Measurements from ENCODE around the gene BCAS3.
A peak's percentile ranks its signal among the peaks of the same experiment; 100 is the strongest.

The BCAS3 gene

DNA sequence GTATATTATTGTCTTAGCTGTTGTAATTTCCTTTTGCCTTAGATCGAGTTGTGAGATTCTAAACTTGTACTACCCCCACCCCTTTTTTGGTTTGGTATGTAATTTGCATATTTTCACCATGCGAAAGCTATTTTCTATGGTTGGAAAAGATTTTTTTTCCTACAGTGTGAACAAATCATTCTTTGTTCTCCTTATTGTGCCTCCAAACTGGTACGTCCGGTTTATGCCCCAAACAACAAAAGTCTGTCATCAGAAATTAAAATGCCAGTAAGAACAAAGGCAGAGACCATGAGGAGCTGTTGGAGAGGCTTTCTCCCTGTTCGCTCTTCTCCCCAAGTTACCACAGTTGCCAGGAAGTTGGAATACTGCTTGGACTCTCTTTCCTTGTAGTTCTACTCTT lies 66.1 kb downstream of the BCAS3 start:
- H4K91ac ChIP-seq (ENCODE audit: low read length) = no peak overlapping the region
- no peak overlapping the region for H3K27ac ChIP-seq (ENCODE audit: low read length, poor library complexity, severe bottlenecking)
- peaks cover 2% of the 10 kb centered on the region for H3K79me1 ChIP-seq (replicated peaks; ENCODE audit: low read length, poor library complexity, severe bottlenecking)
- no peak for DNase-seq
- no peaks in the 10 kb centered on the region for H3K9me3 ChIP-seq (ENCODE audit: control insufficient read depth, low read length)
- no peak overlapping the region for H4K8ac ChIP-seq (ENCODE audit: low read length)
- H3K18ac ChIP-seq (ENCODE audit: low read depth in 1 of 2, low read length in 2 of 2) = no peak overlapping the region
- no peaks in the 10 kb centered on the region for H3K27me3 ChIP-seq (ENCODE audit: control insufficient read depth in 1 of 2, insufficient read depth in 1 of 2, low read length in 2 of 2)
- peak overlapping the region; percentile 51 for H3K9ac ChIP-seq (ENCODE audit: low read length)
- no peak overlapping the region for H2BK12ac ChIP-seq (ENCODE audit: low read length in 2 of 2)
- H3K36me3 ChIP-seq (ENCODE audit: control insufficient read depth in 1 of 2, insufficient read depth in 2 of 2, low read depth in 1 of 2, low read length in 2 of 2) = no peaks in the 10 kb centered on the region
- H3K4ac ChIP-seq (ENCODE audit: low read depth in 1 of 2, low read length in 2 of 2) = no peak overlapping the region
- H3K4me3 ChIP-seq (ENCODE audit: insufficient read depth in 1 of 2, low read depth in 1 of 2, low read length in 2 of 2) = no peak overlapping the region
- H2AFZ ChIP-seq (ENCODE audit: low read depth, low read length) = no peak overlapping the region
- no peak overlapping the region for H2BK120ac ChIP-seq (ENCODE audit: low read depth, low read length)
- no peaks in the 10 kb centered on the region for H3K4me1 ChIP-seq (ENCODE audit: control insufficient read depth, insufficient read depth, low read depth, low read length)
- no peak overlapping the region for H2BK5ac ChIP-seq (ENCODE audit: low read depth, low read length, poor library complexity, severe bottlenecking)
- 66% methylated on average over 3 of the region's 5 CpGs for WGBS
- H3K4me2 ChIP-seq (ENCODE audit: low read length, poor library complexity, severe bottlenecking) = no peak overlapping the region
- H2BK15ac ChIP-seq (ENCODE audit: low read depth, poor library complexity, severe bottlenecking) = no peak overlapping the region
- H3K23ac ChIP-seq (ENCODE audit: low read length in 2 of 2) = no peak overlapping the region
- no peak overlapping the region for H2AK5ac ChIP-seq (ENCODE audit: low read length, severe bottlenecking)
- H3K14ac ChIP-seq (ENCODE audit: low read length in 2 of 2) = no peak overlapping the region

DNA sequence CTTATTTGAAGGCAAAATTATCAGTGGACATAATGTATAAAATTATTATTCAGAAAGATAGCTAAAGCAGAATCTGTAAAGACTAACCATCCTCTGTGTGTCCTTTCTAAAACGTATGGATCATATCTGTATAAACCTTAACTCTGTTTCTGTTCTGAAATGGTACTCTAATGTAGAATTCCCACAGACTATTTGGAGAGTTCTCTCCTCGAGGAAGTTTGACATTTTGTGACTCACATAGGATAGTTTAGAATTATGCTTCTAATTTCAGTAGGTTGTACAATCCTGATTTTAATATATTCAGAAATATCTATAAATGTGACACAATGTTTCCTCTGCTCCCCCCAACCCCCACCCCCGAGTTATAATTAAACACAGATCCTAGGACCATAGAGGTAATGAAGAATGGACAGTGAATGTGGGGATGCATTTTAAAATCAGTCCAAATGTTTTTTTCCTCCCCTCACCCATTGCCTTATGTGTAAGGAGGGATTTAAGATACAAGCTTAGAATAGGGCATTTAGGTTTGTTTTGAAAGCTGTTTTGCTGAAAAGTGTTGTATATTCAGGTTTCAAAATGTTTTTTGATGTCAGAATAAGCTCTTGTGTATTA lies 66.8 kb downstream of the BCAS3 start:
- Histone ChIP-seq H2BK12ac (ENCODE audit: low read length in 2 of 2) (no peak overlapping the region), H3K4me3 (ENCODE audit: insufficient read depth in 1 of 2, low read depth in 1 of 2, low read length in 2 of 2) (no peak overlapping the region), H3K4me1 (ENCODE audit: control insufficient read depth, insufficient read depth, low read depth, low read length) (no peaks in the 10 kb centered on the region), H4K91ac (ENCODE audit: low read length) (no peak overlapping the region), H3K18ac (ENCODE audit: low read depth in 1 of 2, low read length in 2 of 2) (no peak overlapping the region), H3K23ac (ENCODE audit: low read length in 2 of 2) (no peak overlapping the region), H2BK5ac (ENCODE audit: low read depth, low read length, poor library complexity, severe bottlenecking) (no peak overlapping the region), H3K9ac (ENCODE audit: low read length) (peak overlapping the region; percentile 51), H3K27me3 (ENCODE audit: control insufficient read depth in 1 of 2, insufficient read depth in 1 of 2, low read length in 2 of 2) (no peaks in the 10 kb centered on the region), H3K79me1 (replicated peaks; ENCODE audit: low read length, poor library complexity, severe bottlenecking) (peaks cover 2% of the 10 kb centered on the region), H3K4ac (ENCODE audit: low read depth in 1 of 2, low read length in 2 of 2) (no peak overlapping the region), H4K8ac (ENCODE audit: low read length) (no peak overlapping the region), H2AK5ac (ENCODE audit: low read length, severe bottlenecking) (no peak overlapping the region), H3K9me3 (ENCODE audit: control insufficient read depth, low read length) (no peaks in the 10 kb centered on the region), H2BK15ac (ENCODE audit: low read depth, poor library complexity, severe bottlenecking) (no peak overlapping the region), H3K14ac (ENCODE audit: low read length in 2 of 2) (no peak overlapping the region), H2BK120ac (ENCODE audit: low read depth, low read length) (no peak overlapping the region), H2AFZ (ENCODE audit: low read depth, low read length) (no peak overlapping the region), H3K27ac (ENCODE audit: low read length, poor library complexity, severe bottlenecking) (no peak overlapping the region), H3K36me3 (ENCODE audit: control insufficient read depth in 1 of 2, insufficient read depth in 2 of 2, low read depth in 1 of 2, low read length in 2 of 2) (no peaks in the 10 kb centered on the region), H3K4me2 (ENCODE audit: low read length, poor library complexity, severe bottlenecking) (no peak overlapping the region)
- WGBS = no CpG with 5 or more reads among the region's 3 CpGs
- DNase-seq = no peak

DNA sequence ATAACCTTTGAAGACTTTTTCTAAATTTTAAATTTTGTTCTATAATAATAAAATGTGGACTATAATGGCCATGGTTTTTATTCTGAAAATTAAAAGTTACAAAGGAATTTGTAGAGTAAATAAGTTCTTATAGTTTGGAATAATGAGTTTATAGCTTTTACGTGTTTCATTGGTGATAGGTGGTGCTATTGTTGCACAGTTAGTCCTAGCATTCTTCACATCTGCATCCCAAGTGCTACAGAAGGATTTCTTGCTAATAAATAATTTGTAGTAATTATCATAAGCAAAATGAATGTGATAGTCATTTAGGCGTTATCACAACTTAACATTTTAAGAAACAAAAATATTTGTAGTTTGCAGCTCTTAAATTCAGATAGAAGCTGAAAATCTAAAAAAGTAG lies 67.9 kb downstream of the BCAS3 start:
- no peak overlapping the region for H4K8ac ChIP-seq (ENCODE audit: low read length)
- H3K14ac ChIP-seq (ENCODE audit: low read length in 2 of 2) = no peak overlapping the region
- H2BK12ac ChIP-seq (ENCODE audit: low read length in 2 of 2) = no peak overlapping the region
- H2AK5ac ChIP-seq (ENCODE audit: low read length, severe bottlenecking) = no peak overlapping the region
- H3K9ac ChIP-seq (ENCODE audit: low read length) = no peak overlapping the region
- H2BK15ac ChIP-seq (ENCODE audit: low read depth, poor library complexity, severe bottlenecking) = no peak overlapping the region
- no peak overlapping the region for H3K4ac ChIP-seq (ENCODE audit: low read depth in 1 of 2, low read length in 2 of 2)
- H3K27me3 ChIP-seq (ENCODE audit: control insufficient read depth in 1 of 2, insufficient read depth in 1 of 2, low read length in 2 of 2) = no peaks in the 10 kb centered on the region
- H3K27ac ChIP-seq (ENCODE audit: low read length, poor library complexity, severe bottlenecking) = no peak overlapping the region
- H3K79me1 ChIP-seq (replicated peaks; ENCODE audit: low read length, poor library complexity, severe bottlenecking) = peaks cover 2% of the 10 kb centered on the region
- peaks cover 4% of the 10 kb centered on the region for H3K9me3 ChIP-seq (ENCODE audit: control insufficient read depth, low read length)
- H3K23ac ChIP-seq (ENCODE audit: low read length in 2 of 2) = no peak overlapping the region
- H3K36me3 ChIP-seq (ENCODE audit: control insufficient read depth in 1 of 2, insufficient read depth in 2 of 2, low read depth in 1 of 2, low read length in 2 of 2) = no peaks in the 10 kb centered on the region
- no peaks in the 10 kb centered on the region for H3K4me1 ChIP-seq (ENCODE audit: control insufficient read depth, insufficient read depth, low read depth, low read length)
- no peak for DNase-seq
- no peak overlapping the region for H2BK120ac ChIP-seq (ENCODE audit: low read depth, low read length)
- H2BK5ac ChIP-seq (ENCODE audit: low read depth, low read length, poor library complexity, severe bottlenecking) = no peak overlapping the region
- 78% methylated on average over 1 of the region's 2 CpGs for WGBS
- no peak overlapping the region for H3K4me2 ChIP-seq (ENCODE audit: low read length, poor library complexity, severe bottlenecking)
- no peak overlapping the region for H3K18ac ChIP-seq (ENCODE audit: low read depth in 1 of 2, low read length in 2 of 2)
- no peak overlapping the region for H4K91ac ChIP-seq (ENCODE audit: low read length)
- H2AFZ ChIP-seq (ENCODE audit: low read depth, low read length) = no peak overlapping the region
- H3K4me3 ChIP-seq (ENCODE audit: insufficient read depth in 1 of 2, low read depth in 1 of 2, low read length in 2 of 2) = no peak overlapping the region

DNA sequence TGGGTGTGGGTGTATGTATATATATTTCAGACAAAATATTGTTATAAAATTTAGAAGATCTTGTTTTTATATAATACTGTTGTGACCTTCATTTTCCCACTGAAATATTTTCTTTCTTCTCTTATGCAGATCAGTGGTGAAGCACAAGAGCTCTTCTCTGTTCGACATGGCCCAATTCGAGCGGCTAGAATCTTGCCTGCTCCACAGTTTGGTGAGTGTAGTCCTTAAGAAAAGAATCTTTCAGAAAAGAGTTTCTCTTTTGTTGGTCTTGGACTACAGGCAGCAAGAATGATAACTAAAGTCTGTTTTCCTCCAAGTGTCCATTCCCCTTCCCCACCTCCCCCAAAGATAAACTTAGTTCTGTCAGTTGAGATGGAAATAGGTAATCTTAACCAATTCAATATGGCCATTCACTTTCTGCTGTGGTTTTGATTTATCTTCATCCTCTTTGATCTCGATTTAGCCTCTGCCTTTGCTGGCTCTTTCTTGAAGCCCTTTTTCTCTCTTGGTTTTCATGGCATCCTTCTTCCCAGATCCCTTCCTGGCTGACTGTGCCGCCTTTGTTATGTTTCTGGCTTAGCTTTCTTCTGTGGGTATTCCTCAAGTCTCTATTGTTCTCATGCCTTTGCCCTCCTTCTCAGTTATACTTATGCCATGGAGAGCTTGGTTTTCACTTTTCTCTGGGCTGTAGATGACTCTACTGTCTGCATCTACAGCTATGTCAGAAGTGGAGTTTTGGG lies 69.6 kb downstream of the BCAS3 start:
- no peaks in the 10 kb centered on the region for H3K4me1 ChIP-seq (ENCODE audit: control insufficient read depth, insufficient read depth, low read depth, low read length)
- no peak for DNase-seq
- no peak overlapping the region for H2AK5ac ChIP-seq (ENCODE audit: low read length, severe bottlenecking)
- no peaks in the 10 kb centered on the region for H3K79me1 ChIP-seq (replicated peaks; ENCODE audit: low read length, poor library complexity, severe bottlenecking)
- H3K9ac ChIP-seq (ENCODE audit: low read length) = no peak overlapping the region
- H2BK15ac ChIP-seq (ENCODE audit: low read depth, poor library complexity, severe bottlenecking) = no peak overlapping the region
- H3K4me2 ChIP-seq (ENCODE audit: low read length, poor library complexity, severe bottlenecking) = no peak overlapping the region
- H3K9me3 ChIP-seq (ENCODE audit: control insufficient read depth, low read length) = peaks cover 7% of the 10 kb centered on the region
- WGBS = 73% methylated on average over 5 of the region's 5 CpGs
- H4K8ac ChIP-seq (ENCODE audit: low read length) = no peak overlapping the region
- no peak overlapping the region for H2BK5ac ChIP-seq (ENCODE audit: low read depth, low read length, poor library complexity, severe bottlenecking)
- H3K18ac ChIP-seq (ENCODE audit: low read depth in 1 of 2, low read length in 2 of 2) = no peak overlapping the region
- no peak overlapping the region for H4K91ac ChIP-seq (ENCODE audit: low read length)
- H3K27ac ChIP-seq (ENCODE audit: low read length, poor library complexity, severe bottlenecking) = no peak overlapping the region
- H3K4ac ChIP-seq (ENCODE audit: low read depth in 1 of 2, low read length in 2 of 2) = no peak overlapping the region
- no peak overlapping the region for H3K4me3 ChIP-seq (ENCODE audit: insufficient read depth in 1 of 2, low read depth in 1 of 2, low read length in 2 of 2)
- H3K27me3 ChIP-seq (ENCODE audit: control insufficient read depth in 1 of 2, insufficient read depth in 1 of 2, low read length in 2 of 2) = no peaks in the 10 kb centered on the region
- no peak overlapping the region for H3K14ac ChIP-seq (ENCODE audit: low read length in 2 of 2)
- no peak overlapping the region for H2AFZ ChIP-seq (ENCODE audit: low read depth, low read length)
- no peak overlapping the region for H2BK120ac ChIP-seq (ENCODE audit: low read depth, low read length)
- H2BK12ac ChIP-seq (ENCODE audit: low read length in 2 of 2) = no peak overlapping the region
- no peak overlapping the region for H3K23ac ChIP-seq (ENCODE audit: low read length in 2 of 2)
- no peaks in the 10 kb centered on the region for H3K36me3 ChIP-seq (ENCODE audit: control insufficient read depth in 1 of 2, insufficient read depth in 2 of 2, low read depth in 1 of 2, low read length in 2 of 2)

Data from mesenchymal stem cell (in vitro differentiated cells and primary cell).